HG03442 (cell line): ENCODE results near the gene PTPRA.
"Not testable (repeated sequence)": the region's sequence is repeated elsewhere in the genome, so short reads cannot be mapped to it uniquely, and the experiment has no call there.

Experiments used
- ATAC-seq: cut with Tn5 transposase; IDR thresholded peaks from one replicate; pipeline ENCODE4 v1.9.1; 2021; ENCODE audit warnings: mild to moderate bottlenecking, moderate library complexity; ENCODE audit not compliant: unreplicated experiment

PTPRA gene

GRCh38 chr20:2883726-2884637 lies 10.7 kb downstream of the PTPRA start:
- no peak for ATAC-seq

GRCh38 chr20:2887715-2888114 lies 14.4 kb downstream of the PTPRA start:
- no peak for ATAC-seq

- ATAC-seq = no peak
Observed at GRCh38 chr20:2888224-2888955, 15.1 kb downstream of the PTPRA start.

GRCh38 chr20:2889209-2889608 lies 15.9 kb downstream of the PTPRA start:
- ATAC-seq = no peak

GRCh38 chr20:2889797-2890196 lies 16.5 kb downstream of the PTPRA start:
- no peak for ATAC-seq

- ATAC-seq = no peak
Observed at GRCh38 chr20:2890742-2891141, 17.5 kb downstream of the PTPRA start.

- ATAC-seq = no peak
Observed at GRCh38 chr20:2891343-2891742, 18.1 kb downstream of the PTPRA start.

- ATAC-seq = no peak
Observed at GRCh38 chr20:2892376-2892775, 19.1 kb downstream of the PTPRA start.

- no peak for ATAC-seq
Observed at GRCh38 chr20:2894221-2894620, 20.9 kb downstream of the PTPRA start.

GRCh38 chr20:2895154-2895553 lies 21.9 kb downstream of the PTPRA start:
- not testable (repeated sequence) for ATAC-seq

GRCh38 chr20:2899243-2899642 lies 26.0 kb downstream of the PTPRA start:
- ATAC-seq = no peak

- ATAC-seq = no peak
Observed at GRCh38 chr20:2900845-2901592, 27.7 kb downstream of the PTPRA start.

- no peak for ATAC-seq
Observed at GRCh38 chr20:2902291-2902690, 29.0 kb downstream of the PTPRA start.

- no peak for ATAC-seq
Observed at GRCh38 chr20:2902818-2903217, 29.5 kb downstream of the PTPRA start.

- ATAC-seq = no peak
Observed at GRCh38 chr20:2903686-2904085, 30.4 kb downstream of the PTPRA start.

- ATAC-seq = no peak
Observed at GRCh38 chr20:2907519-2907918, 34.2 kb downstream of the PTPRA start.

GRCh38 chr20:2909953-2910352 lies 36.7 kb downstream of the PTPRA start:
- ATAC-seq = no peak

- ATAC-seq = no peak
Observed at GRCh38 chr20:2911200-2911599, 37.9 kb downstream of the PTPRA start.

- no peak for ATAC-seq
Observed at GRCh38 chr20:2914160-2914559, 40.9 kb downstream of the PTPRA start.

GRCh38 chr20:2917266-2917665 lies 44.0 kb downstream of the PTPRA start:
- ATAC-seq = no peak
